Left lobe of liver (tissue), 2 donors: ENCODE measurements around the gene NPIPA5. TPM values are rescaled to one million over a fixed set of nuclear protein-coding genes. Genes with fewer than 3 reads are reported as not detected.
"Not testable (repeated sequence)": the region's sequence is repeated elsewhere in the genome, so short reads cannot be mapped to it uniquely, and the experiment has no call there.

ENCODE experiments used
- ATAC-seq: fragments of 200-7000 bp; cut with Tn5 transposase; one replicate; pipeline ENCODE4 v1.9.1; 2020; ENCODE audit warnings: mild to moderate bottlenecking, moderate library complexity
- DNase-seq: peaks from one replicate; pipeline ENCODE4 v3.0.0-alpha.2; 2020; ENCODE audit warnings: low spot score
- total RNA-seq: library from RNA; stranded (reverse); gene quantifications from one replicate; pipeline ENCODE4 v1.2.1, GENCODE V29; 2021
- donor health status: DM: no; HTN: no; CAD: no; lungs with moderate emphysema.
- donor health status: DM: no; HTN: yes; CAD: no.

Gene NPIPA5
- 0.50 TPM for total RNA-seq

- ATAC-seq, DNase-seq: not testable (repeated sequence)
These were observed at the start of gene NPIPA5 for GRCh38 chr16:15378194-15378593. Gene NPIPA5, minus strand, starts transcription at chr16:15378294. Its CDS starts 0 bp downstream, at chr16:15378294.

GRCh38 chr16:15427648-15428239, 49.6 kb upstream of the NPIPA5 start:
- DNase-seq = peak; percentile 62
- peak; percentile 98 for ATAC-seq

DNA sequence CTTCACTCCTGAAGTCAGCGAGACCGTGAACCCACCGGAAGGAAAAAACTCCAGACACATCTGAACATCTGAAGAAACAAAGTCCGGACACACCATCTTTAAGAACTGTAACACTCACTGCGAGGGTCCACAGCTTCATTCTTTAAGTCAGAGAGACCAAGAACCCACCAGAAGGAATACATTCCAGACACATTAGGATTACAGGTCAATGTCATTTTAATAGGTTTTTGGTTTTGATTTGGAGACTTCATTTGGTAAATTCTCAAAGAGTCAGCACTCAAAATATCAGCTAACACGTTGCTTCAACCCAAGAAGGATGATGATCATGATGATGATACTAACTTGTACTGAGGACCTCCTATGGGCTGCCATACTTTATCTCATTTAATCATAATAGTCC, 48.7 kb upstream of the NPIPA5 start:
- no peak for ATAC-seq

GRCh38 chr16:15425861-15426260, 47.8 kb upstream of the NPIPA5 start:
- DNase-seq = no peak
- no peak for ATAC-seq

More for the DNA sequence above, 48.7 kb upstream of the NPIPA5 start:
- no peak for DNase-seq

DNA sequence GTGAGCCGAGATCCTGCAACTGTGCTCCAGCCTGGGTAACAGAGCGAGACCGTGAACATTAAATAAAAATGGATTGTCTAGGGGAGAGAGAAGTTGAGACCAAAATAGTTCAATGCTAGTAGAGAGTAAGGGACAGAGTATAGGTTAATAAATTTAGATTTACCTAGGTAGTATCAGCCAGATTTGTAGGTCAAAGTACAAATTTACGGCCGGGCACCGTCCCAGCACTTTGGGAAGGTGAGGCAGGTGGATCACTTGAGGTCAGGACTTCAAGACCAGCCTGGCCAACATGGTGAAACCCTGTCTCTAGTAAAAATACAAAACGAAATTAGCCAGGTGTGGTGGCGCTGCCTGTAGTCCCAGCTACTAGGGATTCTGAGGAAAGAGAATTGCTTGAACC, 44.1 kb upstream of the NPIPA5 start:
- DNase-seq = peak; percentile 80
- peak; percentile 84 for ATAC-seq

DNA sequence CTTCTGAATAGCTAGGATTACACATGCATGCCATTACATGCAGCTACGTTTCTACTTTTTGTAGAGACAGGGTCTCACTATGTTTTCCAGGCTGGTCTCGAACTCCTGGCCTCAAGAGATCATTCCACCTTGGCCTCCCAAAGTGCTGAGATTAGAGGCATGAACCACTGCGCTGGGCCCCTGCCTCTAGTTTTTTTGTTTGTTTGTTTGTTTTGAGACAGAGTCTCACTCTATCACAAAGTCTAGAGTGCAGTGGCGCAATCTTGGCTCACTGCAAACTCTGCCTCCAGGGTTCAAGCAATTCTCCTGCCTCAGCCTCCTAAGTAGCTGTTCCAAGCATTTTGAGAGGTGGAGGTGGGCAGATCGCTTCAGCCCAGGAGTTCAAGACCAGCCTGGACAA, 43.6 kb upstream of the NPIPA5 start:
- not testable (repeated sequence) for DNase-seq
- ATAC-seq = peak; percentile 67

DNA sequence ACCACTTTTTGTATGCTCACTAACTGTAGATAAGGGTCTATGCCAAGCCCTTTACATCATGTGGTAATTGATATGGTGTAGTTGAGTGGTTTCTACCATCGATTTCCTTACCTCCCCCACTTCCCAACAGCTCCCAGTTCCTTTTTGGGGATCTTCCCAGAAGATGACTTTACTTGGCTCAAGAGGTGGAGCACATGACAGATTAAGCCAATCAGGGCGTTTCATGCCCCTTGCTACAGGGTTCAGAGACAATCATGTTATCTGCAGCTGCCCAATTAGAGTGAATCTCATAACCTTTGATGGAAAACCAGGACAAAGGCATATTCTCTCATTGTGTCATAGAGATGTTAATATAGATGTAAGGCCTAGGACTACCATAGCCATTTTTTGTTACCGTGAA, 40.1 kb upstream of the NPIPA5 start:
- no peak for ATAC-seq

GRCh38 chr16:15417197-15417596, 39.1 kb upstream of the NPIPA5 start:
- DNase-seq (no peak), ATAC-seq (no peak)

More for the DNA sequence above, 40.1 kb upstream of the NPIPA5 start:
- no peak for DNase-seq

GRCh38 chr16:15415511-15415985, 37.5 kb upstream of the NPIPA5 start:
- ATAC-seq = no peak
- DNase-seq = no peak

DNA sequence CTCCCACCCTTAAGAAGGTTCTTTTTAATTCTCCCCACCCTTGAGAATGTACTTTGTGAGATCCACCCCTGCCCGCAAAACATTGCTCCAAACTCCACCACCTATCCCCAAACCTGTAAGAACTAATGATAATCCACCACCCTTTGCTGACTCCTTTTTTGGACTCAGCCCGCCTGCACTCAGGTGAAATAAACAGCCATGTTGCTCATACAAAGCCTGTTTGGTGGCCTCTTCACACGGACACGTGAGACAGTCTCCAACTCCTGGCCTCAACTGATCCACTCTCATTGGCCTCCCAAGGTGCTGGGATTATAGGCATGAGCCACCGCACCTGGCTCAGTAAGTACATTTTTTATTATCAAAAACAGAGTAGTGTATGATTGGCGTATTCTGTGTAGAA, 31.4 kb upstream of the NPIPA5 start:
- not testable (repeated sequence) for ATAC-seq, DNase-seq

DNA sequence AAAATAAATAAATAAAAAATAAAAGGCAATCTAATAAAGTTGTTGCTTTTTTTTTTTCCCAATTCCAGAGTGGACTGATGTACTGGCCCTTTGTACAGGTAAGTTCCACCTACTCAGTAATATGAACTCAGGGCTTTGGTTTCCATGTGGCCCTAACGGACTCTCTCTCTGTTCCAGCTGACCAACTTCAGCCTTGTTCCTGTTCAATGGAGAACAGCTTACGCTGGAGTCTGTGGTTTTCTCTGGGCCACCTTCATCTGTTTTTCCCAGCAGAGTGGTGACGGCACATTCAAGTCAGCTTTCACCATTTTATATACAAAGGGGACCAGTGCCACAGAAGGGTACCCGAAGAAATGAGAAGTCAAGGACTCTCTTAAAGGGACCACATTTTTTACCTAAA, 29.7 kb upstream of the NPIPA5 start:
- ATAC-seq, DNase-seq: not testable (repeated sequence)

DNA sequence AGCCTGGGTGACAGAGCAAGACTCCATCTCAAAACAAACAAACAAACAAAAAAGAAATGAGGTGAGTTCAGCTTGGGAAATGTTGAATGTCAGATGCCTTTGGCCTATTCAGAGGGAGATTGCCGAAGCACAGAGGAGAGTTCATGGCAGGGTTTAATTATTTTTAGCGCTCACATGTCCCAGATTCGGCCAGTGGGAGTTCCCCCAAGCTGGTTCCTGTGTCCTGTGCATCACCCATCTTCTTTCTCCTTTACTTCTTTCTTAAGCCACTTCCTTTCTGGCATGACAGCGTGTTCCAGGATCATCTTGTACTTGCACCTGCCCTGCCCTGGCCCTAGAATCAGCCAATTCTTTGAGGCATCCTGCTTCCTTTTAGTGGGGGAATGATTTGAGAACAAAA, 26.7 kb upstream of the NPIPA5 start:
- ATAC-seq (peak; percentile 97), DNase-seq (peak; percentile 73)

- peak; percentile 21 for ATAC-seq
These were observed 26.0 kb upstream of the NPIPA5 start for GRCh38 chr16:15404091-15404490.

GRCh38 chr16:15403392-15403995, 25.4 kb upstream of the NPIPA5 start:
- no peak for ATAC-seq
- no peak for DNase-seq

More at GRCh38 chr16:15404091-15404490, 26.0 kb upstream of the NPIPA5 start:
- DNase-seq = not testable (repeated sequence)

- ATAC-seq (no peak), DNase-seq (no peak)
These were observed 23.9 kb upstream of the NPIPA5 start for GRCh38 chr16:15401972-15402371.

- DNase-seq, ATAC-seq: not testable (repeated sequence)
These were observed 22.2 kb upstream of the NPIPA5 start for GRCh38 chr16:15400314-15400713.

DNA sequence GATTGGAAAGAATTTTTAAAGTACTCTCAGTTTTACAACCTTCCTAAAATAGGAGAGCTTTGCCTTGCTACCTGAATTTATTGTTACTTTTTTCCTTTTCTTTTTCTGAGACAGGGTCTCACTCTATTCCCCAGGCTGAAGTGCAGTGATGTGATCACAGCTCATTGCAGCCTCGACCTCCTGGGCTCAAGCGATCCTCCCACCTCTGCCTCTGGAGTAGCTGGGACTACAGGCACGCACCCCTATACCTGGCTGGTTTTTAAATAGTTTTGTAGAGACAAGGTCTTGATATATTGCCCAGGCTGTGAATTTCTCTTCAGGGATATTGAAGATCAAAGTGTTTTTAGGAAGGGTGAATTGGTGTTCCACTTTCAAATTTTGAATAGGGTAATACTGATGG, 21.2 kb upstream of the NPIPA5 start:
- DNase-seq (no peak), ATAC-seq (no peak)

- DNase-seq = peak; percentile 75
- peak; percentile 67 for ATAC-seq
These were observed 20.7 kb upstream of the NPIPA5 start for GRCh38 chr16:15398618-15399316.

DNA sequence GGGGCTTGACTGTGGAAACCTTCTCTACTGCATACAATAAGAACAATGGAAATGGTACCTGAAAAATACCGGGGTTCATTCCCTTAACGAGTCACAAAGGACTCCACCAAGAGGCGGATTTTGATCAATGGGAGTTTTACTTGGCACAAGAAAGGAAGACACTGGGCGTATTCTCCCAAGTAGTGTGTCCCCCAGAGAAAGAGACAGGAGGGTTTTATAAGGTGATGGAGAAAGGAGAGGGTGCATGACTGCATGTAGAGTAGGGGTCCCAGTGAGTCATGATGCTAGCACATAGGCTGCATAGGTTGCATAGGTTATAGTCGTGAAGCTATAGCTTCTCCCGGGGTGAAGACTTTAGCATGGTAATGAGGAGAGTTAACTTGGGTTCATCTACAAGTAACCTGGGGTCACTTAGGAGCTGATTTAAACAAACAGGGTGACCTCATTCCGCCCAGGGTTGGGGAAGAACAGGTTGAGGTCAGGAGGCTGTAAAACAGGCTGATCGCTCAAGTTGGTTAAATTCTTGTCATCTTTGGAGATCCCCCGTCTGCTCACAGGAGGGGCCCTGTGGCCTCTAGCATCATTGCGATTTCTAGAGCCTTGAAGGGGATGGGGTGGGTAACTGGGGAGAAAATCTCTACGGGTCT, 19.0 kb upstream of the NPIPA5 start:
- no peak for DNase-seq
- ATAC-seq = no peak

DNA sequence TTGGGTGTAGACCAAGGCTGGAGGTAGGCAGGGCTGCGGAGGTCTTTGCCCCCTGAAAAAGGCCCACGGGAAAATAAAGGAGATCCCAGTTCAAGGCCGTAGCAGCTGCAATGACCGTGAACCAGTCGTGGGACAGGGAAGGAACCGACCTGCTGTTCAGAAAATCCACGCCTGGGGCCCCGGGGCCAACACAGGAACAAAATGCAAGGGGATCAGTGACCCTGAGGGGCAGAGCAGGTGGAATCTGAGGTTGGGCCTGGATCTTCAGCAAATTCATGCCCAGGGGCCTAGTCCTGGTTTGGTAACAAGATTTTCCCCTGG, 18.4 kb upstream of the NPIPA5 start:
- peak; percentile 7 for ATAC-seq
- not testable (repeated sequence) for DNase-seq
